ENCODE data around the gene BRD7. TPM values are rescaled to one million over a fixed set of nuclear protein-coding genes. Genes with fewer than 3 reads are reported as not detected.

Gene BRD7
- total RNA-seq, 4 donors from 2014 or later = 38.3 to 55.9 (median 48.8) TPM

GRCh38 chr16:50300942-50301625 is 67.7 kb downstream of the BRD7 start:
- Histone ChIP-seq H3K4me1 (no peaks in the 10 kb centered on the region), H3K4me3 (no peak overlapping the region), H3K27ac (no peak overlapping the region), H3K36me3 (no peaks in the 10 kb centered on the region), H3K9me3 (no peaks in the 10 kb centered on the region), H3K27me3 (no peaks in the 10 kb centered on the region)
- TF ChIP-seq CTCF (IDR thresholded peaks at IDR 0.05 in 4 of 5, conservative IDR thresholded peaks at IDR 0.05 in 1 of 5) = no peak
- TF ChIP-seq POLR2A (IDR thresholded peaks at IDR 0.05) = no peak
- DNase-seq (no peak), ATAC-seq (no peak)
- in situ Hi-C loops (cut with MboI; ENCODE audit: low sequenced_read_pairs in 4 of 4) (no loop called here), intact Hi-C loops (cut with DNase I; ENCODE audit: low total_unique reads) (no loop called here)

- Histone ChIP-seq H3K4me1 (no peaks in the 10 kb centered on the region), H3K4me3 (no peak overlapping the region), H3K27me3 (no peaks in the 10 kb centered on the region), H3K36me3 (no peaks in the 10 kb centered on the region), H3K27ac (no peak overlapping the region), H3K9me3 (no peaks in the 10 kb centered on the region)
- DNase-seq = peak in 1 of 2 donors; percentile 1
- TF ChIP-seq CTCF (IDR thresholded peaks at IDR 0.05 in 4 of 5, conservative IDR thresholded peaks at IDR 0.05 in 1 of 5) (no peak), POLR2A (IDR thresholded peaks at IDR 0.05) (no peak)
- in situ Hi-C loops (cut with MboI; ENCODE audit: low sequenced_read_pairs in 4 of 4) = no loop called here
- intact Hi-C loops (cut with DNase I; ENCODE audit: low total_unique reads) = no loop called here
- no peak for ATAC-seq
These were observed 69.2 kb downstream of the BRD7 start for GRCh38 chr16:50299508-50300105.

- Histone ChIP-seq H3K36me3 (no peaks in the 10 kb centered on the region), H3K9me3 (no peaks in the 10 kb centered on the region), H3K27me3 (no peaks in the 10 kb centered on the region), H3K4me3 (no peak overlapping the region), H3K4me1 (no peaks in the 10 kb centered on the region), H3K27ac (no peak overlapping the region)
- DNase-seq = peak in 1 of 2 donors; percentile 10
- in situ Hi-C loops (cut with MboI; ENCODE audit: low sequenced_read_pairs in 4 of 4) = no loop called here
- intact Hi-C loops (cut with DNase I; ENCODE audit: low total_unique reads) = no loop called here
- ATAC-seq = no peak
- TF ChIP-seq CTCF (IDR thresholded peaks at IDR 0.05 in 4 of 5, conservative IDR thresholded peaks at IDR 0.05 in 1 of 5) (no peak), POLR2A (IDR thresholded peaks at IDR 0.05) (no peak)
These were observed 69.9 kb downstream of the BRD7 start for GRCh38 chr16:50298591-50299507.

GRCh38 chr16:50298075-50298460 is 70.7 kb downstream of the BRD7 start:
- Histone ChIP-seq H3K27me3 (no peaks in the 10 kb centered on the region), H3K4me3 (no peak overlapping the region), H3K9me3 (no peaks in the 10 kb centered on the region), H3K36me3 (no peaks in the 10 kb centered on the region), H3K4me1 (no peaks in the 10 kb centered on the region), H3K27ac (no peak overlapping the region)
- ATAC-seq (no peak), DNase-seq (peak in 1 of 2 donors; percentile 3)
- no peak for TF ChIP-seq POLR2A (IDR thresholded peaks at IDR 0.05)
- TF ChIP-seq CTCF (IDR thresholded peaks at IDR 0.05 in 4 of 5, conservative IDR thresholded peaks at IDR 0.05 in 1 of 5) = no peak
- intact Hi-C loops (cut with DNase I; ENCODE audit: low total_unique reads) = no loop called here
- in situ Hi-C loops (cut with MboI; ENCODE audit: low sequenced_read_pairs in 4 of 4) = no loop called here

Data from gastrocnemius medialis (tissue), 4 donors.